ENCODE measurements around the gene ZFR2.

Gene ZFR2

GRCh38 chr19:3867971-3868769, 668 bp downstream of the ZFR2 start:
- no peak for DNase-seq

- no peak for DNase-seq
These were observed 1.8 kb downstream of the ZFR2 start for GRCh38 chr19:3866910-3867638.

GRCh38 chr19:3863648-3864047, 5.2 kb downstream of the ZFR2 start:
- DNase-seq: no peak

- DNase-seq: no peak
These were observed 5.9 kb downstream of the ZFR2 start for GRCh38 chr19:3862826-3863500.

GRCh38 chr19:3860499-3860898, 8.3 kb downstream of the ZFR2 start:
- DNase-seq: no peak

GRCh38 chr19:3857449-3858003, 11.3 kb downstream of the ZFR2 start:
- peak; percentile 69 for DNase-seq

- DNase-seq: peak; percentile 41
These were observed 13.5 kb downstream of the ZFR2 start for GRCh38 chr19:3855320-3855719.

- DNase-seq: peak; percentile 31
These were observed 16.1 kb downstream of the ZFR2 start for GRCh38 chr19:3852614-3853254.

- no peak for DNase-seq
These were observed 16.7 kb downstream of the ZFR2 start for GRCh38 chr19:3852177-3852511.

- DNase-seq: no peak
These were observed 17.3 kb downstream of the ZFR2 start for GRCh38 chr19:3851254-3852176.

GRCh38 chr19:3850320-3850972, 18.4 kb downstream of the ZFR2 start:
- no peak for DNase-seq

- no peak for DNase-seq
These were observed 19.1 kb downstream of the ZFR2 start for GRCh38 chr19:3849787-3850186.

GRCh38 chr19:3849092-3849491, 19.7 kb downstream of the ZFR2 start:
- DNase-seq: no peak

GRCh38 chr19:3844596-3844995, 24.2 kb downstream of the ZFR2 start:
- DNase-seq: no peak

- DNase-seq: no peak
These were observed 25.9 kb downstream of the ZFR2 start for GRCh38 chr19:3842948-3843347.

GRCh38 chr19:3840804-3841203, 28.0 kb downstream of the ZFR2 start:
- DNase-seq: no peak

- DNase-seq: no peak
These were observed 28.9 kb downstream of the ZFR2 start for GRCh38 chr19:3839941-3840340.

- no peak for DNase-seq
These were observed 30.2 kb downstream of the ZFR2 start for GRCh38 chr19:3838661-3839060.

- DNase-seq: no peak
These were observed 30.9 kb downstream of the ZFR2 start for GRCh38 chr19:3837922-3838321.

GRCh38 chr19:3837332-3837731, 31.5 kb downstream of the ZFR2 start:
- no peak for DNase-seq

- DNase-seq: no peak
These were observed 32.0 kb downstream of the ZFR2 start for GRCh38 chr19:3836887-3837286.

GRCh38 chr19:3835055-3835435, 33.8 kb downstream of the ZFR2 start:
- DNase-seq: no peak
